ENCODE data around the gene FLOT1. TPM values are rescaled to one million over a fixed set of nuclear protein-coding genes. Genes with fewer than 3 reads are reported as not detected.

Gene FLOT1
- total and polyA plus RNA-seq, 2 of the 13 experiments (the other 11 are each of a cell fraction or from before 2014, with no cell fraction given) = 82.3 to 130 TPM

- TF ChIP-seq ZNF691 (CRISPR knock-in tag; IDR thresholded peaks at IDR 0.05; ENCODE audit: borderline replicate concordance, low read depth) (no peak), ZNF720 (CRISPR knock-in tag; IDR thresholded peaks at IDR 0.05) (no peak), RXRA (CRISPR knock-in tag; IDR thresholded peaks at IDR 0.05) (peak; percentile 17; the same call in 1 of the 2 replicates), ZNF292 (CRISPR knock-in tag; IDR thresholded peaks at IDR 0.05; ENCODE audit: borderline replicate concordance, low read depth) (peak; percentile 69; the same call in 1 of the 2 replicates), DDIT3 (CRISPR knock-in tag; IDR thresholded peaks at IDR 0.05) (no peak), MXD3 (CRISPR knock-in tag; IDR thresholded peaks at IDR 0.05) (no peak), UBTF (CRISPR knock-in tag; IDR thresholded peaks at IDR 0.05) (no peak), SNAI1 (CRISPR knock-in tag; IDR thresholded peaks at IDR 0.05; ENCODE audit: borderline replicate concordance) (no peak), ETV6 (CRISPR knock-in tag; conservative IDR thresholded peaks at IDR 0.05) (no peak), CCAR2 (optimal IDR thresholded peaks at IDR 0.05; ENCODE audit: low read depth, low read length) (no peak), BORCS8-MEF2B (CRISPR knock-in tag; IDR thresholded peaks at IDR 0.05) (no peak), KIAA2018 (CRISPR knock-in tag; IDR thresholded peaks at IDR 0.05; ENCODE audit: borderline replicate concordance) (no peak), ARID3A (IDR thresholded peaks at IDR 0.05; ENCODE audit: low read depth, low read length) (peak; percentile 67; the same call in 1 of the 2 replicates), ZNF253 (CRISPR knock-in tag; IDR thresholded peaks at IDR 0.05; ENCODE audit: borderline replicate concordance) (no peak)
These were observed 17.2 kb upstream of the FLOT1 start (continued) for GRCh38 chr6:30759575-30760239.
